Keratinocyte (primary cell): ENCODE data around the gene PGA3. TPM values are rescaled to one million over a fixed set of nuclear protein-coding genes. Genes with fewer than 3 reads are reported as not detected.

Experiments used
- DNase-seq: peaks from one replicate; pipeline ENCODE4 v3.0.0-alpha.2; 2011; ENCODE audit warnings: low read depth, missing footprints, low spot score
- FAIRE-seq: peaks from 2 replicates; lab custom pipeline; 2011; peaks lifted over from hg19 to GRCh38; lab: Jason Lieb, UNC
- H2AFZ ChIP-seq: 2 replicates; pipeline ENCODE4 v1.6.0; 2012; ENCODE audit warnings: low read length, control low read depth, inconsistent platforms; ENCODE audit not compliant: control insufficient read depth
- H3K27ac ChIP-seq: 2 replicates; pipeline ENCODE4 v1.5.1; 2011; ENCODE audit warnings: low read length; ENCODE audit not compliant: control insufficient read depth, insufficient read depth
- H3K27me3 ChIP-seq: 3 replicates; pipeline ENCODE4 v1.6.0; 2011; ENCODE audit warnings: low read length; ENCODE audit not compliant: control insufficient read depth, insufficient read depth; ENCODE audit errors: extremely low read depth
- H3K36me3 ChIP-seq, 2 experiments: 2 replicates in 1 of 2; 3 replicates in 1 of 2; pipeline ENCODE4 v1.5.1; 2011; ENCODE audit warnings: low read length in 2 of 2, mild to moderate bottlenecking in 1 of 2; ENCODE audit not compliant: control insufficient read depth in 2 of 2, insufficient read depth in 2 of 2; ENCODE audit errors: extremely low read depth in 1 of 2
- H3K4me1 ChIP-seq: 3 replicates; pipeline ENCODE4 v1.5.1; 2011; ENCODE audit warnings: low read length; ENCODE audit not compliant: control insufficient read depth, insufficient read depth; ENCODE audit errors: extremely low read depth
- H3K4me2 ChIP-seq: 3 replicates; pipeline ENCODE4 v1.6.0; 2011; ENCODE audit warnings: low read depth, low read length; ENCODE audit not compliant: control insufficient read depth, insufficient read depth; ENCODE audit errors: extremely low read depth
- H3K4me3 ChIP-seq, 3 experiments: fragments of 200-600 bp in 1 of 3; sonication (generic) in 1 of 3; 2 replicates in 2 of 3; 3 replicates in 1 of 3; pipeline ENCODE4 v1.5.1; 2011 to 2016; ENCODE audit warnings: low read length in 3 of 3, mild to moderate bottlenecking in 3 of 3, control low read depth in 2 of 3, inconsistent platforms in 1 of 3, low read depth in 1 of 3, mixed read lengths in 1 of 3, mixed run types in 1 of 3, moderate library complexity in 1 of 3; ENCODE audit not compliant: control insufficient read depth in 2 of 3, insufficient read depth in 2 of 3; ENCODE audit errors: extremely low read depth in 1 of 3
- H3K79me2 ChIP-seq: 2 replicates; pipeline ENCODE4 v1.6.0; 2012; ENCODE audit warnings: low read length; ENCODE audit not compliant: control insufficient read depth, insufficient read depth
- H3K9ac ChIP-seq: 3 replicates; pipeline ENCODE4 v1.6.0; 2011; ENCODE audit warnings: low read length; ENCODE audit not compliant: control insufficient read depth, insufficient read depth; ENCODE audit errors: extremely low read depth
- H3K9me1 ChIP-seq: 3 replicates; pipeline ENCODE4 v1.6.0; 2011; ENCODE audit warnings: low read length; ENCODE audit not compliant: control insufficient read depth, insufficient read depth; ENCODE audit errors: extremely low read depth
- H3K9me3 ChIP-seq: 2 replicates; pipeline ENCODE4 v1.5.1; 2012; ENCODE audit warnings: low read depth, low read length; ENCODE audit not compliant: control insufficient read depth
- H4K20me1 ChIP-seq: 3 replicates; pipeline ENCODE4 v1.6.0; 2011; ENCODE audit warnings: low read length; ENCODE audit not compliant: control insufficient read depth, insufficient read depth; ENCODE audit errors: extremely low read depth
- EZH2 ChIP-seq: IDR thresholded peaks from one replicate; pipeline ENCODE4 v1.6.1; 2012; ENCODE audit warnings: inconsistent platforms, mild to moderate bottlenecking, low read length, moderate library complexity
- dilution Hi-C: fragments of 300-500 bp; cut with MboI; formaldehyde crosslinking; loops from one replicate; pipeline ENCODE4 v1.7.0; 2020; ENCODE audit warnings: low sequenced_read_pairs; ENCODE audit not compliant: extremely low pct_ligation_motif_present
- polyA plus RNA-seq, 5 experiments: library from polyadenylated mRNA; depleted of rRNA in 3 of 5; stranded (reverse) in 3 of 5; stranded (forward) in 1 of 5; unstranded in 1 of 5; fragments of >200 nt; gene quantifications; 1 replicate in 1 of 5; 2 replicates in 3 of 5; 3 replicates in 1 of 5; pipeline versions ENCODE4 v1.2.1 to v1.2.3, GENCODE V29; 2011 to 2012; ENCODE audit warnings: missing spikeins in 2 of 5, low read depth in 1 of 5, low replicate concordance in 1 of 5
- TF ChIP-seq, protein P1 (sequence below), 3 experiments: IDR thresholded peaks in 1 of 3; conservative IDR thresholded peaks in 1 of 3; optimal IDR thresholded peaks in 1 of 3; 2 replicates in 2 of 3; 3 replicates in 1 of 3; pipeline versions ENCODE3 to v1.5.1; 2011; ENCODE audit warnings: low read length in 3 of 3, mild to moderate bottlenecking in 3 of 3, moderate library complexity in 2 of 3, control low read depth in 1 of 3, inconsistent platforms in 1 of 3; ENCODE audit not compliant: insufficient read depth in 2 of 3; ENCODE audit errors: extremely low read depth in 1 of 3

Gene PGA3
- polyA plus RNA-seq, 1 donor (not counting 4 experiments of a cell fraction or from before 2014, with no cell fraction given): not detected

DNA sequence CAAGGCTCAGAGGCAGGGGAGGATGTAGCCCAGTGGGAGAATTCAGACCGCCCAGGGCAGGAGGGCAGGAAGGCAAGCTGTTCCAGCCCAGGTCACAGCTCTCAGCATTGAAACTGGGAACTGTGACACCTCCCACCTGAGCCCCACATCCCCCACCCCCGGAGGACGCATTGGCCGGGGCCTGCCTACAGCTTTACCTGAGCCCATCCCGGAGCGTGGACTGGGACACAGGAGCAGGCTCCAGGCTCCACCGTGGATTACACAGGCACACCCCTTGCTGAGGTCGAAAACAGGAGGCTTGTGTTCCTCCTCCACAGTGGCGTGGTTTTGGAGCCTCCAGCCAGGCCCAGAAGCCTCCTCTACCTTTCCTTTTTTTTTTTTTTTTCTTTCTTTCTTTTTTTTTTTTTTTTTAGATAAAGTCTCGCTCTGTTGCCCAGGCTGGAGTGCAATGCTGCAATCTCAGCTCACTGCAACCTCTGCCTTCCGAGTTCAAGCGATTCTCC, 9.1 kb upstream of the PGA3 start:
- dilution Hi-C loops: no loop called here
- Histone ChIP-seq H3K9ac (no peak overlapping the region), H3K36me3 (no peaks in the 10 kb centered on the region), H3K4me3 (no peak overlapping the region), H3K27ac (no peak overlapping the region), H4K20me1 (no peaks in the 10 kb centered on the region), H3K9me1 (no peaks in the 10 kb centered on the region), H3K4me1 (no peaks in the 10 kb centered on the region), H3K9me3 (no peaks in the 10 kb centered on the region), H3K4me2 (no peak overlapping the region), H2AFZ (no peak overlapping the region), H3K79me2 (no peaks in the 10 kb centered on the region), H3K27me3 (peaks cover 14% of the 10 kb centered on the region)
- FAIRE-seq: no peak
- no peak for DNase-seq
- TF ChIP-seq EZH2: no peak
- TF ChIP-seq, protein P1, sequence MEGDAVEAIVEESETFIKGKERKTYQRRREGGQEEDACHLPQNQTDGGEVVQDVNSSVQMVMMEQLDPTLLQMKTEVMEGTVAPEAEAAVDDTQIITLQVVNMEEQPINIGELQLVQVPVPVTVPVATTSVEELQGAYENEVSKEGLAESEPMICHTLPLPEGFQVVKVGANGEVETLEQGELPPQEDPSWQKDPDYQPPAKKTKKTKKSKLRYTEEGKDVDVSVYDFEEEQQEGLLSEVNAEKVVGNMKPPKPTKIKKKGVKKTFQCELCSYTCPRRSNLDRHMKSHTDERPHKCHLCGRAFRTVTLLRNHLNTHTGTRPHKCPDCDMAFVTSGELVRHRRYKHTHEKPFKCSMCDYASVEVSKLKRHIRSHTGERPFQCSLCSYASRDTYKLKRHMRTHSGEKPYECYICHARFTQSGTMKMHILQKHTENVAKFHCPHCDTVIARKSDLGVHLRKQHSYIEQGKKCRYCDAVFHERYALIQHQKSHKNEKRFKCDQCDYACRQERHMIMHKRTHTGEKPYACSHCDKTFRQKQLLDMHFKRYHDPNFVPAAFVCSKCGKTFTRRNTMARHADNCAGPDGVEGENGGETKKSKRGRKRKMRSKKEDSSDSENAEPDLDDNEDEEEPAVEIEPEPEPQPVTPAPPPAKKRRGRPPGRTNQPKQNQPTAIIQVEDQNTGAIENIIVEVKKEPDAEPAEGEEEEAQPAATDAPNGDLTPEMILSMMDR (optimal IDR thresholded peaks at IDR 0.05 in 1 of 3, IDR thresholded peaks at IDR 0.05 in 1 of 3, conservative IDR thresholded peaks at IDR 0.05 in 1 of 3; ENCODE audit: extremely low read depth in 1 of 3, insufficient read depth in 2 of 3, low read length in 3 of 3): no peak

DNA sequence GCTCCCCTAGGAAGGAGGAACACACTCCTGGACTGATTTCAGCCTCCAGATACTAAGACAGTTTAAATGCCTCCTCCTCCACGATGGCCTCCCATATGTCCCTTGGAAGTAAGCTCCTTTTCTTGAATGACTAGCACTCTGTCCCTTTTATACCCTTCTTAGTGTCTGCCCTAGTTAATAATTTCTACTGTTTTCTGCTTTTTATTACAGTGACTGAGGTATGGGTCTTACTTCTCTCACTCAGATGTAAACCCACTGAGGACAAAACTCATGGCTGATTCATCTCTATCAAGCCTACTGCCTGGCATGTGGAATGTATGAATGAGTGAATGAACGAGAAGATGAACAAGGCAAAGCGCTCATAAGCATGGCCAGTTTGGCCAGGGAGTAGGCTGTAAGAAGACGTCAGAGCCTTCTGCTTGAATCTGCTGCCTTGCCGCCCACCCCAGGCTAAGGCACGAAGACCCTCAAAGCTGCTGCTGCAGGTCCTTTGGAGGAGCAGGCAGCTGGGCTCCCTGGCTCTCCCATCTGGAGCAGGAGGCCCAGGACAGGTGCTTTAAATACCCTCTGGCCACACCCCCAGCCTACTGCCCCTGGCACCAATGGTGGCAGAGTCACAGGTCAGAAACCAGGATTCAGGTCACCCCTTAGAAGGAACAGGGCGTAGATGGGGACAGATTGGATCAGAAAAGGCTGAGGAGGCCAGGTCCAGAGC, 8.2 kb upstream of the PGA3 start:
- dilution Hi-C loops: no loop called here
- FAIRE-seq (no peak), DNase-seq (no peak)
- no peaks in the 10 kb centered on the region for H3K36me3 ChIP-seq
- no peaks in the 10 kb centered on the region for H3K4me1 ChIP-seq
- TF ChIP-seq EZH2: no peak
- TF ChIP-seq, protein P1 (optimal IDR thresholded peaks at IDR 0.05 in 1 of 3, IDR thresholded peaks at IDR 0.05 in 1 of 3, conservative IDR thresholded peaks at IDR 0.05 in 1 of 3; ENCODE audit: extremely low read depth in 1 of 3, insufficient read depth in 2 of 3, low read length in 3 of 3): no peak
- H3K9me1 ChIP-seq: no peaks in the 10 kb centered on the region
- no peak overlapping the region for H2AFZ ChIP-seq
- no peaks in the 10 kb centered on the region for H4K20me1 ChIP-seq
- peaks cover 14% of the 10 kb centered on the region for H3K27me3 ChIP-seq
- no peak overlapping the region for H3K9ac ChIP-seq
- no peak overlapping the region for H3K4me3 ChIP-seq
- no peaks in the 10 kb centered on the region for H3K9me3 ChIP-seq
- no peak overlapping the region for H3K4me2 ChIP-seq
- H3K79me2 ChIP-seq: no peaks in the 10 kb centered on the region
- no peak overlapping the region for H3K27ac ChIP-seq
